Measurements from ENCODE around the gene CAMK2G. TPM values are rescaled to one million over a fixed set of nuclear protein-coding genes. Genes with fewer than 3 reads are reported as not detected.

CAMK2G gene
- polyA plus RNA-seq, 3 donors: 1.7 to 60.7 (median 3.0) TPM

DNA sequence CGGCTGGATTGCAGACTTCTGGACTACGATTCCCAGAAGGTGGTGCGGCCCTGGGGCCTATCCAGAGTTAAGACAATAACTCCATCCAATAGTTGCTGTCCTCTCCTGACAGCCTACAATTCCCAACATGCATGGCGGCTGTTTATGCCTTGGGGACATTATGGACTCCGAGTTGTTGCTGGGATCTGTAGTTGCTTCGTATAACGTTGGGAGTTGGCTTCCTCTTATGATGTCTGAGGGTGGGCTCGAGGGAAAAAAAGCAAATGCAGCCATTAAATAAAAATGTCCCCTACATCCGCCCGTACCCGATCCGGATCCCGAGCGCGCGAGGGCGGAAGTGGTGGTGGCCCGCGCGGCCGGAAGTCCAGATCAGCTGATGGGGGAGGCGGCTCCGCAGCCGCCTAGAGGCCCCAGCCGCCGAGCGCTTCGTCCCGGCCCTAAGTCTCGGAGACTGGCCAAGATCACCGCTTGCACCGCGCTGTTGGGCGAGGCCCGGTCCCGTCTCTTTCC lies 89.1 kb downstream of the CAMK2G start, which contains the start of gene ZSWIM8:
Gene ZSWIM8, plus strand, starts transcription at position 396 of the 510 bp plus-strand sequence. CDS start 273 bp downstream, outside the sequence.
- peak; percentile 88 to 93 (median 89) for DNase-seq
- WGBS (ENCODE audit: insufficient coverage): 1% methylated on average over 29 of the region's 36 CpGs
- H3K4me1 Mint-ChIP-seq: peaks cover 34% of the 10 kb centered on the region

DNA sequence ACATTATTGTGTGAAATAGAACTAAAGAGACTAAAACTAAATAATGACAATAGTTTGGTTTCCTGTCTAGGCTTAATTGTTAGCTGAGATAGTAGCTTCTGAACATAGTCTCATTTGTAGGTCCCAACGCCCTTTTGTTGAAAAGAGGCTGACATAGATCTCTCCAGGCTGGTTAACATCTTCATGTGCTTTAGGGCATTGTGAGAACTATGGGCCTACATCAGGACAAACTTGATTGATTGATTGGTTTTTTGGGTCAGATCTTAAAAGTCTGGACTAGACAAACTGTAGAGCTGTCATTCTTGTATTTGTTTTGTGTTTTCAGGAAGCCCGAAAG lies 91.6 kb downstream of the CAMK2G start:
- Histone ChIP-seq H3K9ac (ENCODE audit: insufficient read depth, low read length, poor library complexity, severe bottlenecking) (peak overlapping the region; percentile 90), H3K4me3 (replicated peaks in 1 of 3; ENCODE audit: low read depth in 2 of 3, low read length in 3 of 3) (peak overlapping the region; percentile 84 to 89 (median 89)), H4K20me1 (ENCODE audit: insufficient read depth, low read length) (peaks cover 24% of the 10 kb centered on the region), H3K27me3 (ENCODE audit: control insufficient read depth in 2 of 2, insufficient read depth in 2 of 2, low read length in 2 of 2) (no peaks in the 10 kb centered on the region), H3K9me3 (replicated peaks in 1 of 2; ENCODE audit: control insufficient read depth in 1 of 2, insufficient read depth in 1 of 2, low read length in 2 of 2) (no peaks in the 10 kb centered on the region), H3K36me3 (replicated peaks in 1 of 2; ENCODE audit: control insufficient read depth in 1 of 2, insufficient read depth in 2 of 2, low read length in 2 of 2) (peaks cover 11 to 20% of the 10 kb centered on the region in 2 donors), H3K79me2 (ENCODE audit: insufficient read depth, low read length) (peaks cover 87% of the 10 kb centered on the region), H3K4me2 (replicated peaks; ENCODE audit: extremely low read depth, low read length, poor library complexity, severe bottlenecking) (peak overlapping the region; percentile 85), H3K4me1 (ENCODE audit: control insufficient read depth in 1 of 2, insufficient read depth in 2 of 2, low read length in 2 of 2) (peaks cover 40 to 47% of the 10 kb centered on the region in 2 donors), H2AFZ (ENCODE audit: insufficient read depth, low read depth, low read length, poor library complexity, severe bottlenecking) (peak overlapping the region; percentile 94), H3K27ac (ENCODE audit: low read depth in 1 of 2, low read length in 2 of 2) (peak overlapping the region in 1 of 2 donors; percentile 89)
- peak overlapping the region; percentile 94 to 98 (median 97) for H3K27ac Mint-ChIP-seq
- DNase-seq: no peak
- intact Hi-C loops (cut with micrococcal nuclease): loop anchor here in 1 of 2 donors (5.0 kb wide), 1 partner anchor 40 kb away; the partner anchor contains the start of gene SEC24C
- H3K4me1 Mint-ChIP-seq: peaks cover 37% of the 10 kb centered on the region
- H3K27me3 Mint-ChIP-seq (ENCODE audit: low read depth in 3 of 3): no peaks in the 10 kb centered on the region
- peaks cover 0 to 2% (median 0%) of the 10 kb centered on the region in 7 donors for H3K9me3 Mint-ChIP-seq
- 10% methylated on average over 1 of the region's 2 CpGs for WGBS (ENCODE audit: insufficient coverage)
- peaks cover 14 to 27% of the 10 kb centered on the region in 2 donors for H3K36me3 Mint-ChIP-seq
- TF ChIP-seq, protein P1, sequence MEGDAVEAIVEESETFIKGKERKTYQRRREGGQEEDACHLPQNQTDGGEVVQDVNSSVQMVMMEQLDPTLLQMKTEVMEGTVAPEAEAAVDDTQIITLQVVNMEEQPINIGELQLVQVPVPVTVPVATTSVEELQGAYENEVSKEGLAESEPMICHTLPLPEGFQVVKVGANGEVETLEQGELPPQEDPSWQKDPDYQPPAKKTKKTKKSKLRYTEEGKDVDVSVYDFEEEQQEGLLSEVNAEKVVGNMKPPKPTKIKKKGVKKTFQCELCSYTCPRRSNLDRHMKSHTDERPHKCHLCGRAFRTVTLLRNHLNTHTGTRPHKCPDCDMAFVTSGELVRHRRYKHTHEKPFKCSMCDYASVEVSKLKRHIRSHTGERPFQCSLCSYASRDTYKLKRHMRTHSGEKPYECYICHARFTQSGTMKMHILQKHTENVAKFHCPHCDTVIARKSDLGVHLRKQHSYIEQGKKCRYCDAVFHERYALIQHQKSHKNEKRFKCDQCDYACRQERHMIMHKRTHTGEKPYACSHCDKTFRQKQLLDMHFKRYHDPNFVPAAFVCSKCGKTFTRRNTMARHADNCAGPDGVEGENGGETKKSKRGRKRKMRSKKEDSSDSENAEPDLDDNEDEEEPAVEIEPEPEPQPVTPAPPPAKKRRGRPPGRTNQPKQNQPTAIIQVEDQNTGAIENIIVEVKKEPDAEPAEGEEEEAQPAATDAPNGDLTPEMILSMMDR (IDR thresholded peaks at IDR 0.05): no peak
- H3K4me3 Mint-ChIP-seq: peak overlapping the region; percentile 99

More for the DNA sequence above, 89.1 kb downstream of the CAMK2G start, which contains the start of gene ZSWIM8:
- intact Hi-C loops (cut with micrococcal nuclease): loop anchor here in 1 of 2 donors (5.0 kb wide), 1 partner anchor 43 kb away; the partner anchor contains the start of gene SEC24C
- peak within 1 kb of the TSS; percentile 79 for H2AFZ ChIP-seq (ENCODE audit: insufficient read depth, low read depth, low read length, poor library complexity, severe bottlenecking)
- TF ChIP-seq, protein P1 (IDR thresholded peaks at IDR 0.05): no peak
- Mint-ChIP-seq H3K27ac (peak within 1 kb of the TSS; percentile 96 to 100 (median 99)), H3K9me3 (peaks cover 0 to 2% (median 0%) of the 10 kb centered on the region in 7 donors), H3K27me3 (ENCODE audit: low read depth in 3 of 3) (no peaks in the 10 kb centered on the region), H3K36me3 (peaks cover 16 to 22% of the 10 kb centered on the region in 2 donors), H3K4me3 (peak within 1 kb of the TSS; percentile 97 to 98)
- H3K27me3 ChIP-seq (ENCODE audit: control insufficient read depth in 2 of 2, insufficient read depth in 2 of 2, low read length in 2 of 2): no peaks in the 10 kb centered on the region
- H3K9me3 ChIP-seq (replicated peaks in 1 of 2; ENCODE audit: control insufficient read depth in 1 of 2, insufficient read depth in 1 of 2, low read length in 2 of 2): no peaks in the 10 kb centered on the region
- peaks cover 40 to 47% of the 10 kb centered on the region in 2 donors for H3K4me1 ChIP-seq (ENCODE audit: control insufficient read depth in 1 of 2, insufficient read depth in 2 of 2, low read length in 2 of 2)
- peak within 1 kb of the TSS; percentile 64 to 76 for H3K27ac ChIP-seq (ENCODE audit: low read depth in 1 of 2, low read length in 2 of 2)
- peaks cover 46% of the 10 kb centered on the region for H4K20me1 ChIP-seq (ENCODE audit: insufficient read depth, low read length)
- peaks cover 82% of the 10 kb centered on the region for H3K79me2 ChIP-seq (ENCODE audit: insufficient read depth, low read length)
- H3K4me3 ChIP-seq (replicated peaks in 1 of 3; ENCODE audit: low read depth in 2 of 3, low read length in 3 of 3): peak within 1 kb of the TSS; percentile 87 to 98 (median 90)
- H3K36me3 ChIP-seq (replicated peaks in 1 of 2; ENCODE audit: control insufficient read depth in 1 of 2, insufficient read depth in 2 of 2, low read length in 2 of 2): peaks cover 14 to 22% of the 10 kb centered on the region in 2 donors
- peak within 1 kb of the TSS; percentile 88 for H3K9ac ChIP-seq (ENCODE audit: insufficient read depth, low read length, poor library complexity, severe bottlenecking)
- peak within 1 kb of the TSS; percentile 76 for H3K4me2 ChIP-seq (replicated peaks; ENCODE audit: extremely low read depth, low read length, poor library complexity, severe bottlenecking)
